Endothelial cell of umbilical vein (primary cell): ENCODE results near the gene COPS7A.

Source experiments
- EZH2 ChIP-seq: IDR thresholded peaks from 2 replicates; pipeline ENCODE4 v1.6.1; 2012; ENCODE audit warnings: borderline replicate concordance, low read depth, mild to moderate bottlenecking, moderate library complexity, low read length, inconsistent platforms; ENCODE audit not compliant: severe bottlenecking
- JUN ChIP-seq: IDR thresholded peaks from 2 replicates; pipeline ENCODE4 v1.6.1; 2011; ENCODE audit warnings: borderline replicate concordance, low read depth; ENCODE audit not compliant: insufficient read length, insufficient read depth
- MYC ChIP-seq: IDR thresholded peaks from one replicate; pipeline ENCODE4 v1.6.1; 2011; ENCODE audit warnings: mild to moderate bottlenecking, low read depth, low read length
- POLR2A ChIP-seq: IDR thresholded peaks from 2 replicates; pipeline ENCODE4 v1.6.1; 2012; ENCODE audit warnings: low read depth, mild to moderate bottlenecking, control low read depth, low read length
- POLR2AphosphoS5 ChIP-seq: IDR thresholded peaks from 2 replicates; pipeline ENCODE4 v1.6.1; 2012; ENCODE audit warnings: low read depth, mild to moderate bottlenecking, control low read depth, low read length, moderate library complexity; ENCODE audit not compliant: insufficient read depth
- TF ChIP-seq, protein P1 (sequence below), 2 donors: IDR thresholded peaks; 1 replicate in 1 of 2; 2 replicates in 1 of 2; pipeline ENCODE4 v1.5.1; 2011; ENCODE audit warnings: low read length in 2 of 2, mild to moderate bottlenecking in 2 of 2, moderate library complexity in 2 of 2, control low read depth in 1 of 2, inconsistent platforms in 1 of 2, low read depth in 1 of 2; ENCODE audit not compliant: insufficient read depth in 1 of 2; ENCODE audit errors: extremely low read depth in 1 of 2
- TF ChIP-seq, protein P2 (sequence below): IDR thresholded peaks from 2 replicates; pipeline ENCODE4 v1.6.1; 2011; ENCODE audit not compliant: insufficient read depth, insufficient read length

DNA sequence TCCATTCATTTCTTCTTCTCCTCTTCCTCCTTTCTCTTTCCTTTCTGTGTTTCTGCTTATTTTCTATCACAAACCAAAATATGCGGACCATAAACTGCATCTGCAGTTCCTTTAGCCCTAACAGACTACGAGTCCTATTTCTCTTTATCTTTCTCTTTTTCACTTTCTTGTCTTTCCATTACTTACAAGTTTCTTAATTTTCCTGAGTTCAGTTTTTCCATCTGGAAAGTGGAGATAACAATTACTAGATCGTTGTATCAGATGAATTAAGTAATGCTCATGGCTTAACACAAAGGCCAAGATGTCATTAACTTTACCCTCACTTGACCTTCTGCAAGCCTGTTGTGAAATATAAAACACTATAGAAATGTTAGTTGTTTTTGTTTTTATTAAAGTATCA lies 983 bp upstream of the COPS7A start:
- no peak for TF ChIP-seq POLR2AphosphoS5
- no peak for TF ChIP-seq JUN
- TF ChIP-seq, protein P1, sequence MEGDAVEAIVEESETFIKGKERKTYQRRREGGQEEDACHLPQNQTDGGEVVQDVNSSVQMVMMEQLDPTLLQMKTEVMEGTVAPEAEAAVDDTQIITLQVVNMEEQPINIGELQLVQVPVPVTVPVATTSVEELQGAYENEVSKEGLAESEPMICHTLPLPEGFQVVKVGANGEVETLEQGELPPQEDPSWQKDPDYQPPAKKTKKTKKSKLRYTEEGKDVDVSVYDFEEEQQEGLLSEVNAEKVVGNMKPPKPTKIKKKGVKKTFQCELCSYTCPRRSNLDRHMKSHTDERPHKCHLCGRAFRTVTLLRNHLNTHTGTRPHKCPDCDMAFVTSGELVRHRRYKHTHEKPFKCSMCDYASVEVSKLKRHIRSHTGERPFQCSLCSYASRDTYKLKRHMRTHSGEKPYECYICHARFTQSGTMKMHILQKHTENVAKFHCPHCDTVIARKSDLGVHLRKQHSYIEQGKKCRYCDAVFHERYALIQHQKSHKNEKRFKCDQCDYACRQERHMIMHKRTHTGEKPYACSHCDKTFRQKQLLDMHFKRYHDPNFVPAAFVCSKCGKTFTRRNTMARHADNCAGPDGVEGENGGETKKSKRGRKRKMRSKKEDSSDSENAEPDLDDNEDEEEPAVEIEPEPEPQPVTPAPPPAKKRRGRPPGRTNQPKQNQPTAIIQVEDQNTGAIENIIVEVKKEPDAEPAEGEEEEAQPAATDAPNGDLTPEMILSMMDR (IDR thresholded peaks at IDR 0.05; ENCODE audit: extremely low read depth in 1 of 2, insufficient read depth in 1 of 2, low read depth in 1 of 2, low read length in 2 of 2) = no peak
- TF ChIP-seq POLR2A = no peak
- TF ChIP-seq, protein P2, sequence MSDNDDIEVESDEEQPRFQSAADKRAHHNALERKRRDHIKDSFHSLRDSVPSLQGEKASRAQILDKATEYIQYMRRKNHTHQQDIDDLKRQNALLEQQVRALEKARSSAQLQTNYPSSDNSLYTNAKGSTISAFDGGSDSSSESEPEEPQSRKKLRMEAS = no peak
- TF ChIP-seq MYC = no peak
- TF ChIP-seq EZH2 = no peak
